ENCODE results near the gene PNMA1.

PNMA1 gene

GRCh38 chr14:73663548-73664212 lies 50.5 kb downstream of the PNMA1 start:
- DNase-seq (ENCODE audit: low spot score) = no peak

- DNase-seq (ENCODE audit: low spot score) = peak; percentile 79
These were observed 51.7 kb downstream of the PNMA1 start for GRCh38 chr14:73662487-73662943.

DNA sequence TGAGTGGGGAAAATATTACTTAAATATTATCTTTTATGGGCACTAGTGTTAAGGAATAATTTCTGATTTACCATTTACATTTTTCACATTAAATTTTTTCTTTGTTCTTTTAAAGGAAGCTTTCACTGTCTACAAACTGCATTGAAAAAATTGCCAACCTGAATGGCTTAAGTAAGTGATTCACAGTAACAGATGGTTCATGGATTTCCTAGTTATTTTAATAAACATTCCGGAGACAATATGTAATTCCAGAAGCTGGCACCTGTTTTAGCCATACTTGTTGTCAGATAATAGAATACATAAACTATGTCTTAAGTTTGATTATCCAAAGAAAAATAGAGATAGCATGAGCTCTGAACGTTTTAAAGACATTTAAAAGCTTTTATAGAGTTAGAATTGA lies 52.3 kb downstream of the PNMA1 start:
- DNase-seq (ENCODE audit: low spot score) = no peak
